Activated naive CD4-positive, alpha-beta T cell treated with anti-CD3 and anti-CD28 coated beads, Interleukin-2, amount 50 U/mL, for 24 hours (primary cell): ENCODE results near the gene KCNJ14.

Experiments
- H3K27ac Mint-ChIP-seq: one replicate; pipeline ENCODE4 v1.8.0; 2021; ENCODE audit warnings: mild to moderate bottlenecking, mixed read lengths
- H3K27me3 Mint-ChIP-seq: one replicate; pipeline ENCODE4 v1.8.0; 2021; ENCODE audit warnings: mixed read lengths
- H3K36me3 Mint-ChIP-seq: one replicate; pipeline ENCODE4 v1.8.0; 2021; ENCODE audit warnings: mixed read lengths
- H3K4me1 Mint-ChIP-seq: one replicate; pipeline ENCODE4 v1.8.0; 2021; ENCODE audit warnings: mixed read lengths
- H3K4me3 Mint-ChIP-seq: one replicate; pipeline ENCODE4 v1.8.0; 2021; ENCODE audit warnings: mild to moderate bottlenecking, mixed read lengths
- H3K9me3 Mint-ChIP-seq: one replicate; pipeline ENCODE4 v1.8.0; 2021; ENCODE audit warnings: mixed read lengths

Gene KCNJ14

GRCh38 chr19:48455171-48455907 lies at the start of gene KCNJ14:
KCNJ14 (plus strand) TSS chr19:48455574; CDS start chr19:48461725, 6,151 bp downstream.
- peaks cover 11% of the 10 kb centered on the region for H3K4me1 Mint-ChIP-seq
- H3K27me3 Mint-ChIP-seq = no peaks in the 10 kb centered on the region
- H3K27ac Mint-ChIP-seq = no peak within 1 kb of the TSS
- no peaks in the 10 kb centered on the region for H3K9me3 Mint-ChIP-seq
- H3K36me3 Mint-ChIP-seq = peaks cover 7% of the 10 kb centered on the region
- H3K4me3 Mint-ChIP-seq = no peak within 1 kb of the TSS

- peaks cover 4% of the 10 kb centered on the region for H3K4me1 Mint-ChIP-seq
- H3K9me3 Mint-ChIP-seq = no peaks in the 10 kb centered on the region
- peaks cover 4% of the 10 kb centered on the region for H3K27me3 Mint-ChIP-seq
- H3K4me3 Mint-ChIP-seq = no peak overlapping the region
- no peak overlapping the region for H3K27ac Mint-ChIP-seq
- H3K36me3 Mint-ChIP-seq = peaks cover 1% of the 10 kb centered on the region
These were observed 49.5 kb upstream of the KCNJ14 start for GRCh38 chr19:48405850-48406249.

GRCh38 chr19:48413879-48414587 lies 41.3 kb upstream of the KCNJ14 start:
- Mint-ChIP-seq H3K27ac (no peak overlapping the region), H3K4me1 (peaks cover 16% of the 10 kb centered on the region), H3K9me3 (no peaks in the 10 kb centered on the region), H3K27me3 (peaks cover 4% of the 10 kb centered on the region), H3K4me3 (no peak overlapping the region), H3K36me3 (no peaks in the 10 kb centered on the region)

- Mint-ChIP-seq H3K36me3 (no peaks in the 10 kb centered on the region), H3K9me3 (no peaks in the 10 kb centered on the region), H3K4me1 (peaks cover 18% of the 10 kb centered on the region), H3K27ac (no peak overlapping the region), H3K4me3 (peak overlapping the region; percentile 11), H3K27me3 (peaks cover 4% of the 10 kb centered on the region)
These were observed 40.0 kb upstream of the KCNJ14 start for GRCh38 chr19:48415395-48415794.

GRCh38 chr19:48415806-48416221 lies 39.6 kb upstream of the KCNJ14 start:
- Mint-ChIP-seq H3K9me3 (no peaks in the 10 kb centered on the region), H3K4me3 (peak overlapping the region; percentile 15), H3K4me1 (peaks cover 18% of the 10 kb centered on the region), H3K36me3 (no peaks in the 10 kb centered on the region), H3K27ac (no peak overlapping the region), H3K27me3 (peaks cover 4% of the 10 kb centered on the region)

- Mint-ChIP-seq H3K4me1 (peaks cover 18% of the 10 kb centered on the region), H3K9me3 (no peaks in the 10 kb centered on the region), H3K4me3 (no peak overlapping the region), H3K27me3 (peaks cover 4% of the 10 kb centered on the region), H3K36me3 (no peaks in the 10 kb centered on the region), H3K27ac (no peak overlapping the region)
These were observed 38.0 kb upstream of the KCNJ14 start for GRCh38 chr19:48417421-48417820.

GRCh38 chr19:48418317-48419064 lies 36.9 kb upstream of the KCNJ14 start:
- Mint-ChIP-seq H3K27me3 (peaks cover 6% of the 10 kb centered on the region), H3K27ac (no peak overlapping the region), H3K36me3 (no peaks in the 10 kb centered on the region), H3K4me1 (peaks cover 18% of the 10 kb centered on the region), H3K9me3 (no peaks in the 10 kb centered on the region), H3K4me3 (peak overlapping the region; percentile 74)

- H3K27ac Mint-ChIP-seq = peak overlapping the region; percentile 79
- H3K27me3 Mint-ChIP-seq = peaks cover 6% of the 10 kb centered on the region
- peak overlapping the region; percentile 74 for H3K4me3 Mint-ChIP-seq
These were observed 36.0 kb upstream of the KCNJ14 start for GRCh38 chr19:48419158-48419920.

GRCh38 chr19:48421548-48421947 lies 33.8 kb upstream of the KCNJ14 start:
- Mint-ChIP-seq H3K9me3 (no peaks in the 10 kb centered on the region), H3K36me3 (no peaks in the 10 kb centered on the region), H3K4me1 (peaks cover 14% of the 10 kb centered on the region), H3K27me3 (peaks cover 5% of the 10 kb centered on the region), H3K4me3 (no peak overlapping the region), H3K27ac (no peak overlapping the region)

More at GRCh38 chr19:48419158-48419920, 36.0 kb upstream of the KCNJ14 start:
- H3K36me3 Mint-ChIP-seq = no peaks in the 10 kb centered on the region
- peaks cover 18% of the 10 kb centered on the region for H3K4me1 Mint-ChIP-seq
- no peaks in the 10 kb centered on the region for H3K9me3 Mint-ChIP-seq

- Mint-ChIP-seq H3K4me3 (no peak overlapping the region), H3K36me3 (no peaks in the 10 kb centered on the region), H3K27ac (no peak overlapping the region), H3K4me1 (peaks cover 6% of the 10 kb centered on the region), H3K9me3 (no peaks in the 10 kb centered on the region), H3K27me3 (peaks cover 2% of the 10 kb centered on the region)
These were observed 30.6 kb upstream of the KCNJ14 start for GRCh38 chr19:48424694-48425219.

- no peak overlapping the region for H3K4me3 Mint-ChIP-seq
- no peaks in the 10 kb centered on the region for H3K9me3 Mint-ChIP-seq
- no peak overlapping the region for H3K27ac Mint-ChIP-seq
- peaks cover 6% of the 10 kb centered on the region for H3K4me1 Mint-ChIP-seq
- H3K36me3 Mint-ChIP-seq = no peaks in the 10 kb centered on the region
- no peaks in the 10 kb centered on the region for H3K27me3 Mint-ChIP-seq
These were observed 26.7 kb upstream of the KCNJ14 start for GRCh38 chr19:48428670-48429069.

- Mint-ChIP-seq H3K4me1 (no peaks in the 10 kb centered on the region), H3K9me3 (no peaks in the 10 kb centered on the region), H3K27me3 (peaks cover 10% of the 10 kb centered on the region), H3K36me3 (no peaks in the 10 kb centered on the region), H3K27ac (no peak overlapping the region), H3K4me3 (no peak overlapping the region)
These were observed 22.0 kb upstream of the KCNJ14 start for GRCh38 chr19:48433337-48433736.

GRCh38 chr19:48436586-48436985 lies 18.8 kb upstream of the KCNJ14 start:
- H3K9me3 Mint-ChIP-seq = no peaks in the 10 kb centered on the region
- no peak overlapping the region for H3K27ac Mint-ChIP-seq
- peaks cover 15% of the 10 kb centered on the region for H3K27me3 Mint-ChIP-seq
- no peak overlapping the region for H3K4me3 Mint-ChIP-seq
- peaks cover 3% of the 10 kb centered on the region for H3K4me1 Mint-ChIP-seq
- H3K36me3 Mint-ChIP-seq = no peaks in the 10 kb centered on the region

- peak overlapping the region; percentile 73 for H3K4me3 Mint-ChIP-seq
- no peak overlapping the region for H3K27ac Mint-ChIP-seq
- peaks cover 3% of the 10 kb centered on the region for H3K36me3 Mint-ChIP-seq
- H3K4me1 Mint-ChIP-seq = peaks cover 29% of the 10 kb centered on the region
- H3K9me3 Mint-ChIP-seq = no peaks in the 10 kb centered on the region
- H3K27me3 Mint-ChIP-seq = peaks cover 18% of the 10 kb centered on the region
These were observed 13.9 kb upstream of the KCNJ14 start for GRCh38 chr19:48441360-48442050.
